Gastroesophageal sphincter (tissue), 3 donors: ENCODE data around the gene SH3RF3.

ENCODE experiments used
- CTCF ChIP-seq, 4 experiments: fragments of 200-600 bp in 2 of 4; fragments of 450-650 bp in 2 of 4; sonication (generic) in 1 of 4; IDR thresholded peaks; one replicate each; pipeline ENCODE4 v1.5.1; 2017 to 2019; ENCODE audit warnings: antibody characterized with exemption in 4 of 4, mild to moderate bottlenecking in 2 of 4, moderate library complexity in 2 of 4
- EP300 ChIP-seq: sonication (generic); formaldehyde crosslinking; IDR thresholded peaks from one replicate; pipeline ENCODE4 v1.6.1; 2017; ENCODE audit warnings: antibody characterized with exemption, mild to moderate bottlenecking
- POLR2A ChIP-seq, 2 donors: fragments of 450-650 bp; IDR thresholded peaks; one replicate each; pipeline ENCODE4 v1.6.1; 2017; ENCODE audit warnings: antibody characterized with exemption in 2 of 2, mild to moderate bottlenecking in 2 of 2, moderate library complexity in 1 of 2
- POLR2AphosphoS5 ChIP-seq: sonication (generic); formaldehyde crosslinking; IDR thresholded peaks from one replicate; pipeline ENCODE4 v1.6.1; 2017; ENCODE audit warnings: antibody characterized with exemption

DNA sequence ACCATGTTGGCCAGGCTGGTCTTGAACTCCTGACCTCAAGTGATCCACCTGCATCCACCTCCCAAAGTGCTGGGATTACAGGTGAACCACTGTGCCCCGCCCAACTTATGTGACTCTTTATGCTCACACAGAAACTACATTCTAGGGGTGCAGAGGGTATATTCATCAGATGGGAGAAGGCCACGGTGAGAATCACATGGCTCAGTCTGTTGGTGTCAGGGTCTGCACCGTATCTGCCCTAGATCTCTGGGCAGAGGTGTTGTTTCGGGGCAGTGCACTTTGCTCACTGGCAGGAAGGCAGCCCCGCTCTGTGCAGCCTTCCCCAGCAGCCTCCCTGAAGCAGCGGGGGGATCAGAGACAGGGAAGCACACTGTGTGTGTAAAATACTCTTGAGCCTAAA, 76.4 kb downstream of the SH3RF3 start:
- TF ChIP-seq CTCF (IDR thresholded peaks at IDR 0.05) (no peak), EP300 (no peak), POLR2AphosphoS5 (no peak), POLR2A (IDR thresholded peaks at IDR 0.05) (no peak)
